ENCODE results near the gene ANKLE2.

ANKLE2 gene

DNA sequence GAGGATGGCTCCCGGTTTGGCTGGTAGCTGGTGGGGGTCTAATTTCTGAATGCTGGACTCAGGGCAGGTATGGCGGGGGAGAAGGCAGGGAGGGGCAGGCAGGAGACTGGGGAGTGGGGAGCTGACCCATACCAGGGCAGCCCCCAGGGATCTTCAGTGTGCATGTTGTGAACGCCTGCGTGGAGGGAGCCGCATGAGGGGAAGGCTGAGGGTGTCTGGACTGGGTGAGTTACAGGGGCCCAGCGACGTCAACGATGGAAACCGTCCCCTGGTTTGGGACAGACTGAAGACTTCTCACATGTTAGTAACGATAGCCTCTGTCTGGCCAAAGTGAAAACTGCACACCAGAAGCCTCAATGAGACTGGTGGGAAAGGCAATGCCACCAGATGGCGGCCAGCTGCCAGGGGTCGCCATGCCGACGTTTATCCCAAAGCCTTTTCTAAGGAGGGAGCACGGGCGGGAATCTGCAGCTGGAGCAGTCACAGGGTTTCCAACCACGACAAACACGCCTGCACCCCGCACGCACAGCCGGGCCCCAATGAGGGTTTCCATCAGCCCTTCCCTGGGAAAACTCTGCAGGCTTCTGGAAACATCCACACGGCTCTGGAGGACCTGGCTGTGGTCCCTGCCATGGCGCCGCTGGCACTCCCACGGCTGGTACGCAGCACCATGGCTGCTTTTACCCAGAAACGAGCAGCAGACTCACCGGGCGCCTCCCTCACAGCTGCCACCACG lies 37.0 kb downstream of the ANKLE2 start:
- peaks cover 65% of the 10 kb centered on the region for H3K36me3 ChIP-seq (ENCODE audit: control insufficient read depth, insufficient read depth, low read length)
- no peaks in the 10 kb centered on the region for H3K9me3 ChIP-seq (ENCODE audit: control insufficient read depth, insufficient read depth, low read length)
- H3K4me1 ChIP-seq (ENCODE audit: control insufficient read depth, insufficient read depth, low read length) = no peaks in the 10 kb centered on the region
- H3K9ac ChIP-seq (ENCODE audit: low read depth, low read length) = no peak overlapping the region
- H3K4me3 ChIP-seq (ENCODE audit: low read depth, low read length) = no peak overlapping the region
- H3K27me3 ChIP-seq (ENCODE audit: control insufficient read depth, insufficient read depth, low read length) = no peaks in the 10 kb centered on the region

DNA sequence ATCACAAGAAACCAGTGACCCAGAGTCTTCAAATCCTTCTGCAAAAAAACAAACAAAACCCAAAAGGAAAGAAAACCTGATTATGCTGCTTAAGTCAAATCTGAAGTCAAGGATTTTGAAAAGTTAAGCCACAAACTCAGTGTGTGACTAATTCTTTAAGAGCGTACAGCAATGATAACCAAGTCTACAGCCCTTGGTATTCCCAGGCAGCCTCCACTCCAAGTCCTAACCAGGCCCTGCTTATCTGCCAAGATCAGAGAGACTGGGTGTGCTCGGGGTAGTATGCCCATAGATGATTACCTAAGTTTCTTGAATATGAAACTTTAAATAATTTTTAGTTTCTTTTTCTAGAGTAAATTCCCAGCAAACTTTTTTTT lies 37.9 kb downstream of the ANKLE2 start:
- Histone ChIP-seq H3K4me3 (ENCODE audit: low read depth, low read length) (no peak overlapping the region), H3K9me3 (ENCODE audit: control insufficient read depth, insufficient read depth, low read length) (no peaks in the 10 kb centered on the region), H3K36me3 (ENCODE audit: control insufficient read depth, insufficient read depth, low read length) (peaks cover 68% of the 10 kb centered on the region), H3K27me3 (ENCODE audit: control insufficient read depth, insufficient read depth, low read length) (no peaks in the 10 kb centered on the region), H3K9ac (ENCODE audit: low read depth, low read length) (no peak overlapping the region), H3K4me1 (ENCODE audit: control insufficient read depth, insufficient read depth, low read length) (no peaks in the 10 kb centered on the region)

GRCh38 chr12:132723015-132723763 lies 38.4 kb downstream of the ANKLE2 start:
- H3K9me3 ChIP-seq (ENCODE audit: control insufficient read depth, insufficient read depth, low read length) = no peaks in the 10 kb centered on the region
- no peaks in the 10 kb centered on the region for H3K4me1 ChIP-seq (ENCODE audit: control insufficient read depth, insufficient read depth, low read length)
- peaks cover 67% of the 10 kb centered on the region for H3K36me3 ChIP-seq (ENCODE audit: control insufficient read depth, insufficient read depth, low read length)
- no peak overlapping the region for H3K9ac ChIP-seq (ENCODE audit: low read depth, low read length)
- no peak overlapping the region for H3K4me3 ChIP-seq (ENCODE audit: low read depth, low read length)
- H3K27me3 ChIP-seq (ENCODE audit: control insufficient read depth, insufficient read depth, low read length) = no peaks in the 10 kb centered on the region

DNA sequence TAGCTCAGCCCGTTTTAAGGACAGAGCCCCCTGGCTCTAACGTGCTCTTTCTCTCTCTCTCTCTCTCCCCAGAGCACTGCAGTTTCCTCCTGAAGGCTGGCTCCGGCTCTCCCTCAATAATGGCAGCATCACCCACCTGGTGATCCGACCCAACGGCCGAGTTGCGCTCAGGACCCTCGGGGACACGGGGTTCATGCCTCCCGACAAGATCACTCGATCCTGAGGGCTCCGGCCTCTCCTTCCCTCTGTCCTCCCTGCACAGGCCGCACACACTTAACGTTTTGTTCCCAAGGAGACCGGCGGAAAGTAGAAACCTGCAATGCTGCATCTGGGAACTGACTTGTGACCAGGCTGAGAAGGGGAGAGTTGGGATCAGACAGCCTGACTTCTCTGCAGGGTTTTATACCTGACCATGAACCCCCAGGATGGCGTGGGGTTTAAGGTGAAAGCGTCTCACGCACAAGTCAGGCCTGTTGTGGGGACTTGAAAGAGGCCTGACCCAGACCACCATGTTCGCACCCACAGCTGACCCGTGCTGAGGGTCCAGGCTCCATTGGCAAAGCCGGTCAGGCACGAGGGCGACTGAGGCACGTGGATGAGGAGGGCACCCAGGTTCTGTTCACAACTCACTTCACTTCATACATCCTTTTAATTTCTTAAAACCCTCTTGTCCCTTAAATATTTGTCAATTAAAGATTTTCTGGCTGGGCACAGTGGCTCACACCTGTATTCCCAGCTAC lies 40.9 kb downstream of the ANKLE2 start:
- H3K4me3 ChIP-seq (ENCODE audit: low read depth, low read length) = no peak overlapping the region
- H3K27me3 ChIP-seq (ENCODE audit: control insufficient read depth, insufficient read depth, low read length) = no peaks in the 10 kb centered on the region
- H3K9me3 ChIP-seq (ENCODE audit: control insufficient read depth, insufficient read depth, low read length) = no peaks in the 10 kb centered on the region
- H3K4me1 ChIP-seq (ENCODE audit: control insufficient read depth, insufficient read depth, low read length) = no peaks in the 10 kb centered on the region
- H3K9ac ChIP-seq (ENCODE audit: low read depth, low read length) = no peak overlapping the region
- peaks cover 61% of the 10 kb centered on the region for H3K36me3 ChIP-seq (ENCODE audit: control insufficient read depth, insufficient read depth, low read length)

DNA sequence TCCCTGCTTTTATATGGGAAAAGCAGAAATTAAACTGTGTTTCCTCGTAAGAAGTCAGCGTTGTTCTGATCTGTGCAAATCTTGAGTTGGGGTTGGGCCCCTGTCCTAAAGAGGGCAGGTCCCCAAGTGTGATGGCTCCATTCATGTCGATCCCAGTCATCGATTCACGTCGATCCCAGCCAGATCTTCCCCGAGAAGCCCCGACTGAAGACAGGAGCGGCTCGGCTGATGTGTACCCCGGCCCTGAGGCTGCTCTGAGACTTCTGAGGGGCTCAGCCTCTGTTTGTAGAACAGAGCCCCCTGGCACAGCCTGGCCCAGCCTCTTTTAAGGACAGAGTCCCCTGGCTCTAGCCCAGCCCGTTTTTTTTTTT lies 41.7 kb downstream of the ANKLE2 start:
- H3K27me3 ChIP-seq (ENCODE audit: control insufficient read depth, insufficient read depth, low read length) = no peaks in the 10 kb centered on the region
- H3K36me3 ChIP-seq (ENCODE audit: control insufficient read depth, insufficient read depth, low read length) = peaks cover 62% of the 10 kb centered on the region
- no peak overlapping the region for H3K9ac ChIP-seq (ENCODE audit: low read depth, low read length)
- H3K9me3 ChIP-seq (ENCODE audit: control insufficient read depth, insufficient read depth, low read length) = no peaks in the 10 kb centered on the region
- no peaks in the 10 kb centered on the region for H3K4me1 ChIP-seq (ENCODE audit: control insufficient read depth, insufficient read depth, low read length)
- H3K4me3 ChIP-seq (ENCODE audit: low read depth, low read length) = no peak overlapping the region

DNA sequence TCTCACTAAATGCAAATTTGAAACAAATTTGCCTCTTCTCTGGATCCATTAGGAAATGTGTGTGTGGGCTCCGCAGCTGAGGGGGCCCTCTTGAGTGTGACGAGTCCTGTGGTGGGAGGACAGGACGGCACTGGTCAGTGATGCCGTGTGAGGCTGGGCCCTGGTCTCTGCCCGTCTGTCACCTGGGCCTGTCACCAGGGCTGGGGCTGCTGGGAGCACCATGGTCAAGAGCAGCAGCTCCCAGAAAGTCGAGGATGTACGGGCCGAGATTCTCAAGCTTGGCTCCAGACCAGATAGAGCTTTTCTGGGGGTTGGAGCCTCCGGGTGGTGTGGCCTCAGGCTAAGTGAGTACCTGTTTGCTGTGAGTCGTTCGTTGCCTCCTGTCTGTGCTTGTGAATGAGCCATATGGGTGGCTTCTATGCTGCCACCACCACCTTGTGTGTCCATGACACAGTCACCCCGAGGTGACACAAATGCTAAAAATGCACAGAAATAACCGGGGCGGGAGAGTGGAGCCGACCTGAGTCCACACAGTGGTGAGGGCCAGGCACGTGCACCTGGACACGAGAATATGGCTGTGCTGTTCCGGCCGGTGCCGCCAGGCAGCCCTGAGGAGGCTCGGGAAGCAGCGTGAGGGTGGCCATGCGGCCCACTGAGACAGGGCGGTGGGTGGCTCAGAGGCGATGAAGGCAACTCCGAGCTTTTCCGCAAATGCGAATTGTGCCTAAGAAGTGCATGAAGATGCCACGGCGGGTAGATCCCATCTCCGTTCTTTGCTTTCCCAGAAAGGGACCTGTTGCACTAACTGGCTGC lies 42.3 kb downstream of the ANKLE2 start:
- Histone ChIP-seq H3K9me3 (ENCODE audit: control insufficient read depth, insufficient read depth, low read length) (no peaks in the 10 kb centered on the region), H3K9ac (ENCODE audit: low read depth, low read length) (no peak overlapping the region), H3K4me3 (ENCODE audit: low read depth, low read length) (no peak overlapping the region), H3K36me3 (ENCODE audit: control insufficient read depth, insufficient read depth, low read length) (peaks cover 61% of the 10 kb centered on the region), H3K4me1 (ENCODE audit: control insufficient read depth, insufficient read depth, low read length) (no peaks in the 10 kb centered on the region), H3K27me3 (ENCODE audit: control insufficient read depth, insufficient read depth, low read length) (no peaks in the 10 kb centered on the region)

DNA sequence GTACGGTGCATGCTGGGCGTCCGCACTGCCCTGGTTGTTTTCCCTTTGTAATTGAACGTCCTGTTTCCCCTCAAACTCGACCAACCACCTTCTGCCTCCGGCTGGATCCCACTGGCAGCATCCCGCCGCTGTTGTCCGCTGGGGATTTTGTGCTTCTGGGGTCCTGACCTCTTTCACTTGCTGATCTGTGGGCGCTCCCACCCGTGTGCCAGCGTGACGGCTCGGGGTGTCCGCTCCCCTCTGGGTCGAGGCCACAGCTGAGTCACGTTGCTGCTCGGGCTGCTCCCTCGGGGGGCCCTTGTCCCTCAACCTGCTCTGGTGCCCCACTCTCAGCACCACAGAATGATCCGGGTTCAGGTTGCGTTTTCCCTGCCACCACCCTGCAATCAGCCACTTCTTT lies 43.0 kb downstream of the ANKLE2 start:
- Histone ChIP-seq H3K36me3 (ENCODE audit: control insufficient read depth, insufficient read depth, low read length) (peaks cover 57% of the 10 kb centered on the region), H3K4me3 (ENCODE audit: low read depth, low read length) (no peak overlapping the region)

GRCh38 chr12:132717531-132718387 lies 43.9 kb downstream of the ANKLE2 start:
- Histone ChIP-seq H3K36me3 (ENCODE audit: control insufficient read depth, insufficient read depth, low read length) (peaks cover 49% of the 10 kb centered on the region), H3K27me3 (ENCODE audit: control insufficient read depth, insufficient read depth, low read length) (no peaks in the 10 kb centered on the region), H3K9ac (ENCODE audit: low read depth, low read length) (no peak overlapping the region), H3K4me3 (ENCODE audit: low read depth, low read length) (no peak overlapping the region), H3K9me3 (ENCODE audit: control insufficient read depth, insufficient read depth, low read length) (no peaks in the 10 kb centered on the region), H3K4me1 (ENCODE audit: control insufficient read depth, insufficient read depth, low read length) (no peaks in the 10 kb centered on the region)

More for the DNA sequence above, 43.0 kb downstream of the ANKLE2 start:
- no peaks in the 10 kb centered on the region for H3K27me3 ChIP-seq (ENCODE audit: control insufficient read depth, insufficient read depth, low read length)
- no peaks in the 10 kb centered on the region for H3K4me1 ChIP-seq (ENCODE audit: control insufficient read depth, insufficient read depth, low read length)
- no peaks in the 10 kb centered on the region for H3K9me3 ChIP-seq (ENCODE audit: control insufficient read depth, insufficient read depth, low read length)
- H3K9ac ChIP-seq (ENCODE audit: low read depth, low read length) = no peak overlapping the region

GRCh38 chr12:132717011-132717410 lies 44.6 kb downstream of the ANKLE2 start:
- peaks cover 49% of the 10 kb centered on the region for H3K36me3 ChIP-seq (ENCODE audit: control insufficient read depth, insufficient read depth, low read length)

GRCh38 chr12:132716356-132716755 lies 45.3 kb downstream of the ANKLE2 start:
- no peaks in the 10 kb centered on the region for H3K27me3 ChIP-seq (ENCODE audit: control insufficient read depth, insufficient read depth, low read length)
- H3K4me3 ChIP-seq (ENCODE audit: low read depth, low read length) = no peak overlapping the region
- H3K36me3 ChIP-seq (ENCODE audit: control insufficient read depth, insufficient read depth, low read length) = peaks cover 44% of the 10 kb centered on the region
- no peaks in the 10 kb centered on the region for H3K4me1 ChIP-seq (ENCODE audit: control insufficient read depth, insufficient read depth, low read length)
- no peak overlapping the region for H3K9ac ChIP-seq (ENCODE audit: low read depth, low read length)
- no peaks in the 10 kb centered on the region for H3K9me3 ChIP-seq (ENCODE audit: control insufficient read depth, insufficient read depth, low read length)

More at GRCh38 chr12:132717011-132717410, 44.6 kb downstream of the ANKLE2 start:
- Histone ChIP-seq H3K9me3 (ENCODE audit: control insufficient read depth, insufficient read depth, low read length) (no peaks in the 10 kb centered on the region), H3K27me3 (ENCODE audit: control insufficient read depth, insufficient read depth, low read length) (no peaks in the 10 kb centered on the region), H3K4me3 (ENCODE audit: low read depth, low read length) (no peak overlapping the region), H3K9ac (ENCODE audit: low read depth, low read length) (no peak overlapping the region), H3K4me1 (ENCODE audit: control insufficient read depth, insufficient read depth, low read length) (no peaks in the 10 kb centered on the region)
